HepG2 (cell line): ENCODE measurements around the gene SLC43A1. TPM values are rescaled to one million over a fixed set of nuclear protein-coding genes. Genes with fewer than 3 reads are reported as not detected.
A peak's percentile ranks its signal among the peaks of the same experiment; 100 is the strongest.

ENCODE experiments used
- ARID2 ChIP-seq: sonication (generic); formaldehyde crosslinking; IDR thresholded peaks from 2 replicates; pipeline ENCODE4 v1.8.1; 2022; ENCODE audit warnings: mild to moderate bottlenecking, missing genetic modification reagents, borderline replicate concordance
- ARNT ChIP-seq: fragments of 450-650 bp; IDR thresholded peaks from 2 replicates; pipeline ENCODE4 v1.6.1; 2017
- MEF2D ChIP-seq: sonication (generic); formaldehyde crosslinking; IDR thresholded peaks from 2 replicates; pipeline ENCODE4 v1.5.1; 2020; ENCODE audit warnings: mild to moderate bottlenecking, missing genetic modification reagents
- MTA3 ChIP-seq: sonication (generic); formaldehyde crosslinking; IDR thresholded peaks from 2 replicates; pipeline ENCODE4 v1.4.0; 2020; ENCODE audit warnings: missing genetic modification reagents
- NFE2L1 ChIP-seq: sonication (generic); formaldehyde crosslinking; IDR thresholded peaks from 2 replicates; pipeline ENCODE4 v1.4.0; 2020; ENCODE audit warnings: missing genetic modification reagents, mild to moderate bottlenecking, borderline replicate concordance
- NR2C2 ChIP-seq: sonication (generic); formaldehyde crosslinking; IDR thresholded peaks from 2 replicates; pipeline ENCODE4 v1.4.0; 2020; ENCODE audit warnings: missing genetic modification reagents, mild to moderate bottlenecking, moderate library complexity, borderline replicate concordance
- TBX2 ChIP-seq: sonication (generic); formaldehyde crosslinking; IDR thresholded peaks from 2 replicates; pipeline ENCODE4 v1.5.0; 2020; ENCODE audit warnings: missing genetic modification reagents, mild to moderate bottlenecking, borderline replicate concordance
- ZFP1 ChIP-seq: IDR thresholded peaks from 2 replicates; pipeline ENCODE4 v1.6.1; 2016
- ZNF33B ChIP-seq: sonication (generic); formaldehyde crosslinking; IDR thresholded peaks from 2 replicates; pipeline ENCODE4 v1.5.1; 2020; ENCODE audit warnings: mild to moderate bottlenecking, missing genetic modification reagents
- ZNF674 ChIP-seq: sonication (generic); formaldehyde crosslinking; IDR thresholded peaks from 2 replicates; pipeline ENCODE4 v1.5.0; 2020; ENCODE audit warnings: low read depth, mild to moderate bottlenecking, missing genetic modification reagents
- ZSCAN30 ChIP-seq: sonication (generic); formaldehyde crosslinking; IDR thresholded peaks from 2 replicates; pipeline ENCODE4 v1.5.0; 2020; ENCODE audit warnings: mild to moderate bottlenecking, missing genetic modification reagents
- polyA plus RNA-seq, 8 experiments: library from polyadenylated mRNA; depleted of rRNA in 3 of 8; stranded (reverse) in 7 of 8; unstranded in 1 of 8; fragments of >200 nt; fragmentation: Illumina TruSeq in 4 of 8; extraction: Trizol in 4 of 8; gene quantifications; 2 replicates each; pipeline versions ENCODE4 v1.2.1 to v1.2.3, GENCODE V29; 2011 to 2016; ENCODE audit warnings: low read depth in 4 of 8, missing spikeins in 1 of 8, mixed read lengths in 1 of 8; ENCODE audit not compliant: insufficient read depth in 1 of 8
- total RNA-seq, 5 experiments: library from RNA; depleted of rRNA; stranded (reverse); fragments of >200 nt; fragmentation: Illumina TruSeq; extraction: Trizol; gene quantifications; 2 replicates each; pipeline ENCODE4 v1.2.3, GENCODE V29; 2016; ENCODE audit warnings: low read depth in 1 of 5
- TF ChIP-seq, protein P1 (sequence below), 2 experiments: fragments of 450-650 bp in 1 of 2; sonication (generic) in 1 of 2; formaldehyde crosslinking in 1 of 2; IDR thresholded peaks; 2 replicates each; pipeline versions ENCODE4 v1.6.1 to v1.8.0; 2016 to 2022; ENCODE audit warnings: antibody characterized with exemption in 1 of 2, mild to moderate bottlenecking in 1 of 2, missing genetic modification reagents in 1 of 2
- TF ChIP-seq, protein P2 (sequence below): sonication (generic); formaldehyde crosslinking; IDR thresholded peaks from 2 replicates; pipeline ENCODE4 v1.8.0; 2022; ENCODE audit warnings: low read depth, missing genetic modification reagents
- TF ChIP-seq, protein P3 (sequence below): sonication (generic); formaldehyde crosslinking; IDR thresholded peaks from 2 replicates; pipeline ENCODE4; 2020; ENCODE audit warnings: missing genetic modification reagents, mild to moderate bottlenecking, borderline replicate concordance
- TF ChIP-seq, protein P4 (sequence below): sonication (generic); formaldehyde crosslinking; IDR thresholded peaks from 2 replicates; pipeline ENCODE4 v1.8.0; 2022; ENCODE audit warnings: missing genetic modification reagents, mild to moderate bottlenecking, moderate library complexity, borderline replicate concordance

The SLC43A1 gene
- total and polyA plus RNA-seq, 2 of the 13 experiments (the other 11 are each of a cell fraction or from before 2014, with no cell fraction given), result 72.3 to 87.6 TPM

DNA sequence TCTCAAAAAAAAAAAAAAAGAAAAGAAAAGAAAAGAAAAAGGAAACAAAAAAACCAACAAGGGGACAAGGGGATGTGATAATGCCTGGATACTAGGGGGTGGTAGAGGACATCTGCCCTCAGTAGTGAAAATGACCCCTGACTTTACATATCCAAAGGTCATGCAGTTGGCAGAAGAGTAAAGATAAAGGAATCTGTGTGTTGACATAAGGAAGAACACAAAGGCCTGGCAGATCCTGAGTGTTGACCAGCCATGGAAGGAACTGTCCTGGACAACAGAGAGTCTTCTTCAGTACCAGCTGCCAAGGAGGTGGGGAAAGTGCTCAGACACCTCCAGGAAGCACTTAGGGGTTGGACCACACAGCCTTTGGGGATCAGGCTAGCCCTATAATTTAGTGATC lies 12.6 kb downstream of the SLC43A1 start (continued):
- TF ChIP-seq ARID2 (no peak), NFE2L1 (no peak), MEF2D (CRISPR knock-in tag) (no peak), ZNF33B (CRISPR knock-in tag) (no peak), ARNT (no peak), ZFP1 (CRISPR knock-in tag) (no peak), MTA3 (CRISPR knock-in tag) (no peak), ZNF674 (CRISPR knock-in tag) (no peak), NR2C2 (CRISPR knock-in tag) (peak; percentile 84), ZSCAN30 (no peak), TBX2 (CRISPR knock-in tag) (peak; percentile 79)
- TF ChIP-seq, protein P1, sequence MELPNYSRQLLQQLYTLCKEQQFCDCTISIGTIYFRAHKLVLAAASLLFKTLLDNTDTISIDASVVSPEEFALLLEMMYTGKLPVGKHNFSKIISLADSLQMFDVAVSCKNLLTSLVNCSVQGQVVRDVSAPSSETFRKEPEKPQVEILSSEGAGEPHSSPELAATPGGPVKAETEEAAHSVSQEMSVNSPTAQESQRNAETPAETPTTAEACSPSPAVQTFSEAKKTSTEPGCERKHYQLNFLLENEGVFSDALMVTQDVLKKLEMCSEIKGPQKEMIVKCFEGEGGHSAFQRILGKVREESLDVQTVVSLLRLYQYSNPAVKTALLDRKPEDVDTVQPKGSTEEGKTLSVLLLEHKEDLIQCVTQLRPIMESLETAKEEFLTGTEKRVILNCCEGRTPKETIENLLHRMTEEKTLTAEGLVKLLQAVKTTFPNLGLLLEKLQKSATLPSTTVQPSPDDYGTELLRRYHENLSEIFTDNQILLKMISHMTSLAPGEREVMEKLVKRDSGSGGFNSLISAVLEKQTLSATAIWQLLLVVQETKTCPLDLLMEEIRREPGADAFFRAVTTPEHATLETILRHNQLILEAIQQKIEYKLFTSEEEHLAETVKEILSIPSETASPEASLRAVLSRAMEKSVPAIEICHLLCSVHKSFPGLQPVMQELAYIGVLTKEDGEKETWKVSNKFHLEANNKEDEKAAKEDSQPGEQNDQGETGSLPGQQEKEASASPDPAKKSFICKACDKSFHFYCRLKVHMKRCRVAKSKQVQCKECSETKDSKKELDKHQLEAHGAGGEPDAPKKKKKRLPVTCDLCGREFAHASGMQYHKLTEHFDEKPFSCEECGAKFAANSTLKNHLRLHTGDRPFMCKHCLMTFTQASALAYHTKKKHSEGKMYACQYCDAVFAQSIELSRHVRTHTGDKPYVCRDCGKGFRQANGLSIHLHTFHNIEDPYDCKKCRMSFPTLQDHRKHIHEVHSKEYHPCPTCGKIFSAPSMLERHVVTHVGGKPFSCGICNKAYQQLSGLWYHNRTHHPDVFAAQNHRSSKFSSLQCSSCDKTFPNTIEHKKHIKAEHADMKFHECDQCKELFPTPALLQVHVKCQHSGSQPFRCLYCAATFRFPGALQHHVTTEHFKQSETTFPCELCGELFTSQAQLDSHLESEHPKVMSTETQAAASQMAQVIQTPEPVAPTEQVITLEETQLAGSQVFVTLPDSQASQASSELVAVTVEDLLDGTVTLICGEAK (IDR thresholded peaks at IDR 0.05), result no peak
- TF ChIP-seq, protein P1 (CRISPR knock-in tag; IDR thresholded peaks at IDR 0.05), result no peak
- TF ChIP-seq, protein P2, sequence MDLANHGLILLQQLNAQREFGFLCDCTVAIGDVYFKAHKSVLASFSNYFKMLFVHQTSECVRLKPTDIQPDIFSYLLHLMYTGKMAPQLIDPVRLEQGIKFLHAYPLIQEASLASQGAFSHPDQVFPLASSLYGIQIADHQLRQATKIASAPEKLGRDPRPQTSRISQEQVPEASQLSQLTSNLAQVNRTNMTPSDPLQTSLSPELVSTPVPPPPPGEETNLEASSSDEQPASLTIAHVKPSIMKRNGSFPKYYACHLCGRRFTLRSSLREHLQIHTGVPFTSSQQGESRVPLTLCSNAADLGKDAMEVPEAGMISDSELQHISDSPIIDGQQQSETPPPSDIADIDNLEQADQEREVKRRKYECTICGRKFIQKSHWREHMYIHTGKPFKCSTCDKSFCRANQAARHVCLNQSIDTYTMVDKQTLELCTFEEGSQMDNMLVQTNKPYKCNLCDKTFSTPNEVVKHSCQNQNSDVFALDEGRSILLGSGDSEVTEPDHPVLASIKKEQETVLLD (CRISPR knock-in tag), result no peak
- TF ChIP-seq, protein P3, sequence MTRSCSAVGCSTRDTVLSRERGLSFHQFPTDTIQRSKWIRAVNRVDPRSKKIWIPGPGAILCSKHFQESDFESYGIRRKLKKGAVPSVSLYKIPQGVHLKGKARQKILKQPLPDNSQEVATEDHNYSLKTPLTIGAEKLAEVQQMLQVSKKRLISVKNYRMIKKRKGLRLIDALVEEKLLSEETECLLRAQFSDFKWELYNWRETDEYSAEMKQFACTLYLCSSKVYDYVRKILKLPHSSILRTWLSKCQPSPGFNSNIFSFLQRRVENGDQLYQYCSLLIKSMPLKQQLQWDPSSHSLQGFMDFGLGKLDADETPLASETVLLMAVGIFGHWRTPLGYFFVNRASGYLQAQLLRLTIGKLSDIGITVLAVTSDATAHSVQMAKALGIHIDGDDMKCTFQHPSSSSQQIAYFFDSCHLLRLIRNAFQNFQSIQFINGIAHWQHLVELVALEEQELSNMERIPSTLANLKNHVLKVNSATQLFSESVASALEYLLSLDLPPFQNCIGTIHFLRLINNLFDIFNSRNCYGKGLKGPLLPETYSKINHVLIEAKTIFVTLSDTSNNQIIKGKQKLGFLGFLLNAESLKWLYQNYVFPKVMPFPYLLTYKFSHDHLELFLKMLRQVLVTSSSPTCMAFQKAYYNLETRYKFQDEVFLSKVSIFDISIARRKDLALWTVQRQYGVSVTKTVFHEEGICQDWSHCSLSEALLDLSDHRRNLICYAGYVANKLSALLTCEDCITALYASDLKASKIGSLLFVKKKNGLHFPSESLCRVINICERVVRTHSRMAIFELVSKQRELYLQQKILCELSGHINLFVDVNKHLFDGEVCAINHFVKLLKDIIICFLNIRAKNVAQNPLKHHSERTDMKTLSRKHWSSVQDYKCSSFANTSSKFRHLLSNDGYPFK, result no peak
- TF ChIP-seq, protein P4, sequence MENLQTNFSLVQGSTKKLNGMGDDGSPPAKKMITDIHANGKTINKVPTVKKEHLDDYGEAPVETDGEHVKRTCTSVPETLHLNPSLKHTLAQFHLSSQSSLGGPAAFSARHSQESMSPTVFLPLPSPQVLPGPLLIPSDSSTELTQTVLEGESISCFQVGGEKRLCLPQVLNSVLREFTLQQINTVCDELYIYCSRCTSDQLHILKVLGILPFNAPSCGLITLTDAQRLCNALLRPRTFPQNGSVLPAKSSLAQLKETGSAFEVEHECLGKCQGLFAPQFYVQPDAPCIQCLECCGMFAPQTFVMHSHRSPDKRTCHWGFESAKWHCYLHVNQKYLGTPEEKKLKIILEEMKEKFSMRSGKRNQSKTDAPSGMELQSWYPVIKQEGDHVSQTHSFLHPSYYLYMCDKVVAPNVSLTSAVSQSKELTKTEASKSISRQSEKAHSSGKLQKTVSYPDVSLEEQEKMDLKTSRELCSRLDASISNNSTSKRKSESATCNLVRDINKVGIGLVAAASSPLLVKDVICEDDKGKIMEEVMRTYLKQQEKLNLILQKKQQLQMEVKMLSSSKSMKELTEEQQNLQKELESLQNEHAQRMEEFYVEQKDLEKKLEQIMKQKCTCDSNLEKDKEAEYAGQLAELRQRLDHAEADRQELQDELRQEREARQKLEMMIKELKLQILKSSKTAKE (CRISPR knock-in tag), result no peak
